ENCODE data around the gene EXOSC9.

The EXOSC9 gene

DNA sequence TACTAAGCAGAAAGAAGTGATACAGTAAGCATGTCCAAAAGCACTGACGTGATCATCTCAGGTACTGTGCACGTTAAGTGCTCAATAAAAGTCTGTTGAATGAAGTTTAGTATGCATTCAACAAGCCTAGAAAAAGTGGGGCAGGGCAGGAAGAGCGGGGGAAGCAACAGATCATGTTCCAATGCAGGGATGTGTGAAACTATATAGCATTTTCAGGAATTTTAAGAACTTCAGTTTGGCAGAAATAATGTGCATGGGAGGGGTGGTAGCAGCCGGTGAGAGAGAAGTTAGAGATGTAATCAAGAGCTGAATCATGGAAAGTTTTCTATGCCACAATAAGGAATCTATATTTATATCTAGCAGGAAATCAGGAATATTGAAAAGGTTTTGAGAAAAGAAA lies 41.7 kb downstream of the EXOSC9 start:
- H3K4me3 ChIP-seq (ENCODE audit: low read depth in 1 of 5, low read length in 5 of 5): no peak overlapping the region
- H3K36me3 ChIP-seq (ENCODE audit: control insufficient read depth in 5 of 5, insufficient read depth in 5 of 5, low read length in 5 of 5): peaks cover 22 to 49% (median 32%) of the 10 kb centered on the region in 5 donors
- no peak overlapping the region for H3K9ac ChIP-seq (ENCODE audit: low read length in 5 of 5)

DNA sequence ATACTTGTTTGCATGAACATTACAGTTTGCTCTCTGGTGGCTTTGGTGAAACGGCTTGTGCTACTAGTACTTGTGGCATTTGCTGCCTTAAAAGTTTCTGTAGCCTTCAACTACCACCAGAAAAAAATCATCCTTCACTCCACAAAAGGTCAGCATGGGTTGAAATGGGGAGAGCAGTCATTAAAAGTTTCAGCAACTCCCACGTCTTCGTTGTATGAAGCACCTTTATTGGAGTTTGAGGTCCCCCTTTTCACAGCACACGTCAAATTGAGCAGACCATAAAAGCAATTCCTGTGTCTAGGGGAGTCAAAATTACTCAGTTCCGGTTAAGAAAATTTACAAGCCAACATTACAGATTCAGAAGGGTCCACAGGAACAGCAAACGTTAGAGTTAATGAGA lies 45.5 kb downstream of the EXOSC9 start:
- H3K4me1 ChIP-seq (ENCODE audit: control insufficient read depth in 5 of 5, insufficient read depth in 5 of 5, low read length in 5 of 5): no peaks in the 10 kb centered on the region
- H3K27ac ChIP-seq (ENCODE audit: low read depth, low read length): no peak overlapping the region
- H3K27me3 ChIP-seq (ENCODE audit: control insufficient read depth in 5 of 5, insufficient read depth in 4 of 5, low read length in 5 of 5): no peaks in the 10 kb centered on the region
- no peaks in the 10 kb centered on the region for H3K9me3 ChIP-seq (ENCODE audit: control insufficient read depth in 5 of 5, low read length in 5 of 5)
- H3K36me3 ChIP-seq (ENCODE audit: control insufficient read depth in 5 of 5, insufficient read depth in 5 of 5, low read length in 5 of 5): peaks cover 19 to 49% (median 43%) of the 10 kb centered on the region in 5 donors
- no peak overlapping the region for H3K9ac ChIP-seq (ENCODE audit: low read length in 5 of 5)
- H3K4me3 ChIP-seq (ENCODE audit: low read depth in 1 of 5, low read length in 5 of 5): no peak overlapping the region

More for the DNA sequence above, 41.7 kb downstream of the EXOSC9 start:
- Histone ChIP-seq H3K27ac (ENCODE audit: low read depth, low read length) (no peak overlapping the region), H3K4me1 (ENCODE audit: control insufficient read depth in 5 of 5, insufficient read depth in 5 of 5, low read length in 5 of 5) (no peaks in the 10 kb centered on the region), H3K9me3 (ENCODE audit: control insufficient read depth in 5 of 5, low read length in 5 of 5) (no peaks in the 10 kb centered on the region), H3K27me3 (ENCODE audit: control insufficient read depth in 5 of 5, insufficient read depth in 4 of 5, low read length in 5 of 5) (no peaks in the 10 kb centered on the region)

DNA sequence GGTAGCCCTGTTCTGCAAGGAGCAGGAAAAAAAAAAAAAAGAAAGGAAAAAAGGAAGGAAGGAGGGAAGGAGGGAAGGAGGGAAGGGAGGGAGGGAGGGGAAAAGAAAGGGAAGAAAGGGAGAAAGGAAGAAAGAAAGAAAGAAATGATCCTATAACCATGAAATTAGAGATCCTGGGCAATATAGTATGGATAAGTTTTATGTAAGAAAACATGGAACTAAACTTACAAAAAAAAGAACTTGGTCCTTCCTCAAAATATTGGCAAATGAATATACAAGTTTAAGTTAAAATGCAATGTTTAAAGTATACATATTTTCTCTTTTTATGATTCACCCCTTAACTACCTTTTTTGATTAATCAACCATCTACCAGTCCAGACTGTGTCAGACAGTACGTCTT lies 50.2 kb downstream of the EXOSC9 start:
- no peak overlapping the region for H3K9ac ChIP-seq (ENCODE audit: low read length in 5 of 5)
- H3K36me3 ChIP-seq (ENCODE audit: control insufficient read depth in 5 of 5, insufficient read depth in 5 of 5, low read length in 5 of 5): peaks cover 11 to 31% (median 22%) of the 10 kb centered on the region in 5 donors
- H3K27ac ChIP-seq (ENCODE audit: low read depth, low read length): no peak overlapping the region
- H3K4me3 ChIP-seq (ENCODE audit: low read depth in 1 of 5, low read length in 5 of 5): no peak overlapping the region
- no peaks in the 10 kb centered on the region for H3K9me3 ChIP-seq (ENCODE audit: control insufficient read depth in 5 of 5, low read length in 5 of 5)
- no peaks in the 10 kb centered on the region for H3K4me1 ChIP-seq (ENCODE audit: control insufficient read depth in 5 of 5, insufficient read depth in 5 of 5, low read length in 5 of 5)
- H3K27me3 ChIP-seq (ENCODE audit: control insufficient read depth in 5 of 5, insufficient read depth in 4 of 5, low read length in 5 of 5): no peaks in the 10 kb centered on the region

DNA sequence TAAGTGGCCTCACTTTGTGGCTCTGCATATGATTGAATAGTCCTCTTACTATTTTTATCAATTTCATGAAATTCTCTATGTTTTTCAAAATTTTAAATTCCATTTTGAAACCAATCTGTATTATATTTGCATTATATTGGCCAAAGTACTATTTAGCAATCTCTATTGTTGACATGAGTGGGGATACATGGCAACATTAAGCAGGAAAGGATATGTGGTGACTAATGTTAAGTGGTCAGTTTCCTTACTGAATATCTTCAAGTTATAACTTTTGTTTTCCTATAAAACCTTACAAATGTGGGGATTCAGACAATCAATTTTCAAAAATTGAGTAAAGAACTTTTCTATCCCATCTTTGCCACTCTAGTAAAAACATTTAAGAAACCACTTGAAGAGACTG lies 59.0 kb downstream of the EXOSC9 start:
- Histone ChIP-seq H3K36me3 (ENCODE audit: control insufficient read depth in 5 of 5, insufficient read depth in 5 of 5, low read length in 5 of 5) (peaks cover 10 to 34% (median 27%) of the 10 kb centered on the region in 5 donors), H3K27me3 (ENCODE audit: control insufficient read depth in 5 of 5, insufficient read depth in 4 of 5, low read length in 5 of 5) (no peaks in the 10 kb centered on the region), H3K9me3 (ENCODE audit: control insufficient read depth in 5 of 5, low read length in 5 of 5) (no peaks in the 10 kb centered on the region), H3K4me3 (ENCODE audit: low read depth in 1 of 5, low read length in 5 of 5) (no peak overlapping the region), H3K9ac (ENCODE audit: low read length in 5 of 5) (no peak overlapping the region), H3K27ac (ENCODE audit: low read depth, low read length) (no peak overlapping the region), H3K4me1 (ENCODE audit: control insufficient read depth in 5 of 5, insufficient read depth in 5 of 5, low read length in 5 of 5) (no peaks in the 10 kb centered on the region)

DNA sequence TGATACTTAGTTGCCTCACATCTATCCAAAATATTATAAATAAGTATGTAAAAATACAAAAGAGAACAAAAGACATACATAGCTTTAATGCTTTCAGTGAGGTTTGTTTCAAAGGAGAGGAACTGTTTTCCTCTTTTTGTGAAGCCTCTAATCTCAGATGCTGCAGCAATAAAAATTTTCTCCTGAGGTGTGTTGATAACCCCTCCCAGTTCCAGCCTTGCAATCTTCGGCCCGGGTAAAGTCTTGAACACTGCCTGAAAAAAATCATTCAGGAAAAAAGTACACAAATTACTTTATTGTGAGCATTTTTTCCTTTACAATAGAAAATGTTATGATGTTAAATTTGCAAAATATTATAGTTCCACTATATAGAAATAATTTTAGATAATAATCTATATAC lies 60.3 kb downstream of the EXOSC9 start:
- Histone ChIP-seq H3K36me3 (ENCODE audit: control insufficient read depth in 5 of 5, insufficient read depth in 5 of 5, low read length in 5 of 5) (peaks cover 10 to 37% (median 27%) of the 10 kb centered on the region in 5 donors), H3K4me1 (ENCODE audit: control insufficient read depth in 5 of 5, insufficient read depth in 5 of 5, low read length in 5 of 5) (no peaks in the 10 kb centered on the region), H3K9ac (ENCODE audit: low read length in 5 of 5) (no peak overlapping the region), H3K9me3 (ENCODE audit: control insufficient read depth in 5 of 5, low read length in 5 of 5) (no peaks in the 10 kb centered on the region), H3K27me3 (ENCODE audit: control insufficient read depth in 5 of 5, insufficient read depth in 4 of 5, low read length in 5 of 5) (no peaks in the 10 kb centered on the region), H3K4me3 (ENCODE audit: low read depth in 1 of 5, low read length in 5 of 5) (no peak overlapping the region), H3K27ac (ENCODE audit: low read depth, low read length) (no peak overlapping the region)

DNA sequence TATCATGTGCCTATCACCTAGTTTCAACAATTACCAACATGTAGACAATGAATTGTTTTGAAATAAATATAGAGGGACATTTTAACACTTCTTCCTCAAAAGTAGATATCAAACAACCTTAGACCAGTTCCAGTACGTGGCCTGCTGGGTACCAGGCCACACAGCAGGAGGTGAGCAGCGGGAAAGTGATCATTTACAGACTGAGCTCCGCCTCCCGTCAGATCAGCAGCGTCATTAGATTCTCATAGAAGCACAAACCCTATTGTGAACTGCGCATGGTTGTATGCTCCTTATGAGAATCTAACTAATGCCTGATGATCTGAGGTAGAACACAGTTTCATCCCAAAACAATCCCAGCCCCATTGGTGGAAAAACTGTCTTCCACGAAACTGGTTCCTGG lies 62.7 kb downstream of the EXOSC9 start:
- H3K27ac ChIP-seq (ENCODE audit: low read depth, low read length): no peak overlapping the region
- H3K4me3 ChIP-seq (ENCODE audit: low read depth in 1 of 5, low read length in 5 of 5): no peak overlapping the region
- H3K27me3 ChIP-seq (ENCODE audit: control insufficient read depth in 5 of 5, insufficient read depth in 4 of 5, low read length in 5 of 5): no peaks in the 10 kb centered on the region
- peaks cover 7 to 33% (median 26%) of the 10 kb centered on the region in 5 donors for H3K36me3 ChIP-seq (ENCODE audit: control insufficient read depth in 5 of 5, insufficient read depth in 5 of 5, low read length in 5 of 5)
- no peaks in the 10 kb centered on the region for H3K4me1 ChIP-seq (ENCODE audit: control insufficient read depth in 5 of 5, insufficient read depth in 5 of 5, low read length in 5 of 5)
- H3K9ac ChIP-seq (ENCODE audit: low read length in 5 of 5): no peak overlapping the region
- no peaks in the 10 kb centered on the region for H3K9me3 ChIP-seq (ENCODE audit: control insufficient read depth in 5 of 5, low read length in 5 of 5)
